Measurements from ENCODE around the gene FAM153A.
"Not testable (repeated sequence)": the region's sequence is repeated elsewhere in the genome, so short reads cannot be mapped to it uniquely, and the experiment has no call there.

- TF ChIP-seq MXI1 (IDR thresholded peaks at IDR 0.05; ENCODE audit: borderline replicate concordance, low read depth, low read length); RCOR1 (IDR thresholded peaks at IDR 0.05; ENCODE audit: insufficient replicate concordance, low read length); RFX5 (IDR thresholded peaks at IDR 0.05; ENCODE audit: low read depth, low read length); CTCF (conservative IDR thresholded peaks at IDR 0.05; ENCODE audit: low read depth, low read length); POLR2A (IDR thresholded peaks at IDR 0.05; ENCODE audit: low read depth, low read length); SMC3 (IDR thresholded peaks at IDR 0.05; ENCODE audit: low read depth, low read length); FOS (IDR thresholded peaks at IDR 0.05; ENCODE audit: low read depth, low read length); MAFK (IDR thresholded peaks at IDR 0.05; ENCODE audit: low read depth, low read length); USF2 (IDR thresholded peaks at IDR 0.05; ENCODE audit: low read depth, low read length); BHLHE40 (IDR thresholded peaks at IDR 0.05; ENCODE audit: low read depth, low read length); RAD21 (IDR thresholded peaks at IDR 0.05; ENCODE audit: low read length); CHD1 (IDR thresholded peaks at IDR 0.05; ENCODE audit: low read depth, low read length): not testable (repeated sequence)
Observed at GRCh38 chr5:177801427-177801826, 18.7 kb upstream of the FAM153A start.

Data from IMR-90 (cell line).